HG03342 (cell line): ENCODE results near the gene ODC1.
"Not testable (repeated sequence)": the region's sequence is repeated elsewhere in the genome, so short reads cannot be mapped to it uniquely, and the experiment has no call there.

Experiments used
- ATAC-seq: cut with Tn5 transposase; IDR thresholded peaks from one replicate; pipeline ENCODE4 v1.9.1; 2021; ENCODE audit warnings: mild to moderate bottlenecking, moderate library complexity; ENCODE audit not compliant: unreplicated experiment

The ODC1 gene

GRCh38 chr2:10478916-10479315 lies 30.8 kb upstream of the ODC1 start:
- no peak for ATAC-seq

GRCh38 chr2:10478298-10478625 lies 30.1 kb upstream of the ODC1 start:
- ATAC-seq = no peak

GRCh38 chr2:10477443-10478297 lies 29.5 kb upstream of the ODC1 start:
- ATAC-seq = no peak

DNA sequence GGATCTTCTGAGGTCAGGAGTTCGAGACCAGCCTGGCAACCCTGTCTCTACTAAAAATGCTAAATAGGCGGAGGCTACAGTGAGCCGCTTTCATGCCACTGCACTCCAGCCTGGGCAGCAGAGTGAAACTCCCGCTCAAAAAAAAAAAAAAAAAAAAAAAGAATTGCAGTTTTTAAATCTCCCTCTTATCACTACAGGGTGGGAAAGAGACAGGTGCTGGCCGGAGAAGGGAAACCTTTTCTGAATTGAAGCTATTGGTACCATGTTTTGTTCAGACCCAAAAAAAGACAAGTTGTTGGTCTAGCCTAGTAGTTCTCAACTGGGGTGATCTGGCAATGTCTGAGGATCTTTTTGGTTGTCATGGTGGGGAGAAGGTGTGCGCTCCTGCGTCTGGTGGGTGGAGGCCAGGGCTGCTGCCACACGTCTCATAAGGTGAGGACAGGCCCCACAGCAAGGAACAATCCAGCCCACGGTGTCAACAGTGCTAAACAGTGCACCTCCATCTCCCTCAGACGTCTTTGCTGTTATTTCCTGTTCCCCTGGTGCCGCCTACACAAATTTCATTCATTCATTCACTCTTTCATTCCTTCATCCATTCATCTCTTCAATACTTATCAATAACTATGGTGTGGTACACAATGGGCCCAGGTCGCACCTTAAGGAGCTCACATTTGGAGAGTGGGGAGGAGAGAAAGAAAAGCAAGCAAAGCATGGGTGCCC lies 28.8 kb upstream of the ODC1 start:
- ATAC-seq = no peak

- ATAC-seq = no peak
These were observed 27.9 kb upstream of the ODC1 start for GRCh38 chr2:10475811-10476660.

DNA sequence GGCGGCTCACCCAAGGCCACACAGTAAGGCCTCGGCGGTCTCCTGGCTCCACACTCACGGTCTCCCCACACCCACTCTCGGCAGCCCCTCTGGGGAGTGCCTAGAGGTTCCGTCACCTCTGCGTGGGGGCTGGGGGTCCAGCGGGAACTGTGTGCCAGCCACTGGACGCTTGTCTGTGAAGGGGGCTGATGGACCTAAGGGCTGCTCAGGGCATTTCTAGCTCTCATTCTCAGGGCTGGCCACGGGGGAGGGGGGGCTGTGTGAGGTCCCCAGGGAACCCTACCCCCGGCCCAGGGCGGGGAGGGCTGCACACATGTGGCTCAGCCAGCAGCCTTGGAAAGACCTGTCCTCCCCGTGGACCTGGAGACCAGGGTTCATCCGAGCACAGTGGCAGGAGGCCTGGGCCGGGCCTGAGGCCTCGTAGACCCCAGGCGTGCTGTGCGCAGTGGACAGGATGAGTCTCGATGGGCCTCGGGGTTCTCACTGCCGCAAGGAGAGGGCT lies 27.1 kb upstream of the ODC1 start:
- no peak for ATAC-seq

DNA sequence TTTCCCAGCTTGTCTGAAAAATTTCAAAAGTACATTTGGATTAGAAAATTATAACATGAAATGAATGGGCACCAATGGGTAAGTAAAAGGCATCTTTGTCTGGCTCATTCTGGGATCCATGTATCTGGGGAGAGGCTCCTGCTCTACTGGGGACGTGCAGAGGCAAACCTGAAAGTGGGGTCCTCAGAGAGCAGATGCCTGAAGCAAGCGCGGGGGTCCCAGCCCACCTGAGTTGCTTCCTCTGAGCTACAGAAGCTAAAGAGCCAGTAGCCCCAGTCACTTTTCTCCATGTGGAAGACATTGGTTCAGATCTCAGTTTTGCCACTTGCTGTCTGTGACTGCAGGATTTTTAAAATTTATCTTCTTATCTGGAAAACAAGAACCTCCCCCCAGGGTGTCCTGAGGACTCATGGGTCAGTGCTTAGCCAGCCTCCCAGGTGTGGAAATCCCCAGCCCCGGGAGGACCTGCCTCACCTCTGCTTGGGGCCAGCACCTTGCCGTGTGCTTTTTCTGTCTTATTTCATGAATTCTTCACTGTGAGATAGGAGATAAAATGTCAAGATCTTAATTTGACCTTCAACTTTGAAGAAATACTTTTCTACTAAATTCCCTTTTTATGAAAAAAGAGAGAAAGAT lies 25.1 kb upstream of the ODC1 start:
- no peak for ATAC-seq

- no peak for ATAC-seq
These were observed 23.8 kb upstream of the ODC1 start for GRCh38 chr2:10471955-10472354.

DNA sequence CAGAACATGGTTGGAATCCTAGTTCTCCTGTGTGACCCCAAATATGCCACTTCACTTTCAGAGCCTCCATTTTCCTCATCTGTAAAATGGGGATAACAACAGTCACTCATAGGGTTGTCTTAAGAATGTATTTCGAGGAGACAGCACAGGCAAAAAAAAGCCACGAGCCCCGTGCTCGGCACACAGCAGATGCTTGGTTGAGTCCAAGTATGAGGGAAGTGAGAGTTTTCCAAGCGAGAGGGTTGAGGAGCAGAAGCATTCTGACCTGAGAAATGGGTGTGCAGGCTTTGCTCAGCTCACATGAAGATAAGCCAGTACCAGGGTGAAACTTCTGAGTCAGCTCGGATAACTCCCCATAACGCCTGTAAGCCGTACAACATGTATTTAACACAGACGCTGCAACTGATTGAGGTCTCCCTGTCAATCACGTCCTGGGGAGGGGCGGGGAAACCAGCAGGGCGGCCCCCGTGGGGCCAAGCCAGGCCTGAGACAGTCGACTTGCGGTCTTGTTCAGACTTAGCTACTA lies 23.0 kb upstream of the ODC1 start:
- ATAC-seq = no peak

DNA sequence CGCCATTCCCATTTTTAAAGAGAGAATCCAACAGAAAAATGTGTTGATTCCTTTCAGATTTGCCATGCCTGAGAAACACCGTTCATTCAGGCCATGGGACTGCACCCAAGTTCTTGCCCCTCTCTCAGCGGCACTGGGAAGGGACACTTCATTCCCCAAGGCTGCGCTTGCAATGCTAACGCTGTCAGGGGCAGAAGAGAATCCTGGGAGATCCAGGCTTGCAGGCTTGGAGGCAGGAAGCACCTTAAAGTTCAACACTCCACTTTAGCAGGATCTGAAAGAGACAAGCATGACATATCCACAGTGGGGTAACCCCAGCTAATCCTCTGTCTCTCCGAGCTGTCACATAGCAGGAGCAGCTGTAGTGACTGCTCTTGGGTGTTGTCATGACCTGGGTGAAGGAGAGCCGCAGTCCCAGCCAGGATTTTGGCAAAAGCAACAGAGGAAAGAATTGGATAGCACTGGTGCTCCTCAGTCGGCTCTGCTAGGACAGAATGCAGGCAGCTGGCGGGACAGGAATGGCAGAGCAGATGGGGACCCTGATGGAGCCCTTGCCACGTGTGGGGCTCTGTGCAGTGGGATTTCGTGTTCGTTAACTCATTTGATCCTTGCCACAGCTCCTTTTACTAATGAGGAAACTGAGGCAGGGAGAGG lies 22.0 kb upstream of the ODC1 start:
- ATAC-seq = no peak

DNA sequence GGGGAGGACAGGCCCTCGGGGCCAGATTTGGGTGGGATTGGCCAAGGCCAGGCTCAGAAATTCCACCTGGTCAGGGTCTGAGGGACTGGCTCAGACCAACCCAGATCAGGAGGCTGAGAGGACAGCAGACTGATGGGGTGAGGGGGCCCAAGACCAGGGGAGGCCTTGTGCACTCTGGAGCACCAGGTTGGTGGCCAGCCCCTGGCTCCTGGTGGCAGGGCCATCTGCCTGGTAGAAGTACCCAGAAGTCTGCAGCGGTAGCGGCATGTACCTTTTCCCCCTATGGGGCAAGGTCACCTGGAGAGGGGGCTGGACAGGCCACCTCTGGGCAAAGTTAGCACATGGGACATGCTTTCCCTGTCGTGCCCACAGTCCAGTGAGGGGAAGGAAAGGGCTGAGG lies 21.2 kb upstream of the ODC1 start:
- ATAC-seq = no peak

GRCh38 chr2:10467401-10467800 lies 19.3 kb upstream of the ODC1 start:
- ATAC-seq = no peak

DNA sequence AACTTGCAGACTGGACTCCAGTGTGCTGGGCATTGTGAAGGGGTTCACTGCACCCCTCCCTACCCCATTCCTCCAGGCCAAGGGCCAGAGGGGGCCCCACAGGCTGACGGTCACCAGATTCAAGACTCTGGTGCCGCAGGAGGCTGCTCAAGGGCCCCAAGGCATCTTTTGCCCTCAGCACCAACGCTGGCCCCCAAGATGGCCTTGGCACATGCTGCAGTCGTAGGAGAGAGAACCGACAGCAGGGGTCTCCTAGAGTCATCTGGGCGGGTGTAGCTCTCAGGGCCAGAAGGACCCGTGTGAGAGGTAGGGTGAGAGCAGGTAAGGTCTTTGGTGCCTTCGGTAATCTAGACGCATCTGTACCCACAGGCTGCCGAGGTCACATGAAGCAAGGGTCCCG lies 18.7 kb upstream of the ODC1 start:
- ATAC-seq = no peak

DNA sequence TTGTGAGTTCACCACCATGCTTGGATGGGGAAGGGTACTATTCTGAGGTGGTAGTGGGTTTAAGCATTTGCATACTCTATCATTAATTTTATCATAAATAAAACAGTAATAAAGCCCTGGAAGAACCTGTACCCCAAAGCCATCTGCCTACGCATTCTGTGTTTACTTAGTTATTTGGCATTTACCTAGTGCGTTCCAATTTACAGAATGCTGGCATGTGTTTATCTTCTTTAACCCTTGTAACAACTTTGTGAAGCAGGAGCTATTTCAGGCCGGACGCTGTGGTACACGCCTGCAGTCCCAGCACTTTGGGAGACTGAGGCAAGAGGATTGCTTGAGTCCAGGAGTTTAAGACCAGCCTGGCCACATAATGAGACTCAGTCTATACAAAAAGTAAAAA lies 17.8 kb upstream of the ODC1 start:
- ATAC-seq = no peak

GRCh38 chr2:10462178-10463083 lies 14.3 kb upstream of the ODC1 start:
- ATAC-seq = no peak

- ATAC-seq = no peak
These were observed 12.3 kb upstream of the ODC1 start for GRCh38 chr2:10460366-10460796.

DNA sequence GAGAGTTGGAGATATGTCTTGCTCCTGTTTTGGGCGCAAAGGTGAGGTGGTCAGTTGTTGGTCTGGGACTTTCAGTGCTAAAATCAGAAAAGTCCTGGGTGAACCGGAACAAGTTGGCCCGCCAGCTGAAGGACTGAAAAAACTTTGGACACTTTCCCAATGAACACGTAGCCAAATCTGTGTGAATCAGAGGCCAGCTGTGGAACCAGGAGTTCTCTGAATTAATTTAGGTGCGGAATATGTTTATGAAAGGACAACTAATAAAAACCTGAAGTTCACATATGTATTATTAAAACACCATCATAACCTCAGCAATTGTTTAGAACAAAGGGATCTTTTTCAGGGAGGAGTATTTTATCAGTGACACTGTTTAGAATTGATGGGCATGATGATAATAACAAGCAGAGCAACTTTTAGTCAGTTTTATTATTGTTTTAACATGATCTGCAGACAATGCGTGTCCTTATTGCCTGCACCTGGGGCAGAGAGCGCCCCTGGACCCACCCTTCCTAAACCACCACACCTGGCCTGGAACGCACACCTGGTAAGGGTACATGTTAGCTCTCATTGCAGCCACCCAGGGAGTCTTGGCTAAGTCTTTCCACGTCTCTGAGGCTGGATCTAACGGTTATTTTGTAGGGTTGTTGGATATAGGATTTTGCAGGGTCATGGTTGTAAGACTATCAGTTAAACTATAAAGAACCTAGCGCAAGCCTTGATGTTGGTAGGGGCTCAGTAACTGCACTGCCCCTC lies 9.9 kb upstream of the ODC1 start:
- ATAC-seq = no peak

- ATAC-seq = not testable (repeated sequence)
These were observed 9.1 kb upstream of the ODC1 start for GRCh38 chr2:10457195-10457594.
